Panc1 (cell line): ENCODE results near the gene RPL7A. TPM values are rescaled to one million over a fixed set of nuclear protein-coding genes. Genes with fewer than 3 reads are reported as not detected.

Experiments used
- ATAC-seq: fragments of 200-7000 bp; cut with Tn5 transposase; 2 replicates; pipeline ENCODE4 v1.9.1; 2020; ENCODE audit warnings: mild to moderate bottlenecking, moderate library complexity
- BruUV-seq: library from RNA; stranded (reverse); fragments of 400-500 nt; replicated peaks from 2 replicates; lab custom pipeline; 2021; lab: Mats Ljungman, UMichigan
- CTCF ChIA-PET: fragments of 300-600 bp; sonication (Branson Sonifier 250); formaldehyde crosslinking; loops from one replicate; lab custom pipeline; 2022; ENCODE audit warnings: antibody characterized with exemption; lab: Charles Lee
- POLR2A ChIA-PET: fragments of 300-600 bp; sonication (Branson Sonifier 250); formaldehyde crosslinking; loops from one replicate; lab custom pipeline; 2022; ENCODE audit warnings: antibody characterized with exemption; lab: Charles Lee
- DNase-seq: peaks from one replicate; pipeline ENCODE4 v3.0.0-alpha.2; 2010; ENCODE audit warnings: low read depth, low spot score
- H3K27ac ChIP-seq: 2 replicates; pipeline ENCODE4 v1.5.1; 2011; ENCODE audit warnings: mild to moderate bottlenecking, low read length, inconsistent platforms
- H3K27me3 ChIP-seq: fragments of 200-500 bp; sonication (Bioruptor generic); 2 replicates; pipeline ENCODE4 v1.6.0; 2014; ENCODE audit warnings: low read length, inconsistent platforms; ENCODE audit not compliant: control insufficient read depth, insufficient read depth
- H3K36me3 ChIP-seq: fragments of 200-500 bp; sonication (Bioruptor generic); 2 replicates; pipeline ENCODE4 v1.5.1; 2014; ENCODE audit warnings: inconsistent platforms, mild to moderate bottlenecking, low read length, moderate library complexity; ENCODE audit not compliant: control insufficient read depth, insufficient read depth
- H3K4me1 ChIP-seq: 2 replicates; pipeline ENCODE4 v1.5.1; 2011; ENCODE audit warnings: inconsistent platforms, mild to moderate bottlenecking, low read length, moderate library complexity; ENCODE audit not compliant: control insufficient read depth, insufficient read depth
- H3K4me3 ChIP-seq, 2 experiments: 2 replicates each; pipeline ENCODE4 v1.5.1; 2011 to 2012; ENCODE audit warnings: low read depth in 2 of 2, low read length in 2 of 2, mild to moderate bottlenecking in 2 of 2, inconsistent platforms in 1 of 2, moderate library complexity in 1 of 2
- H3K9me3 ChIP-seq: fragments of 200-500 bp; sonication (Bioruptor generic); 2 replicates; pipeline ENCODE4 v1.5.1; 2014; ENCODE audit warnings: low read depth, mild to moderate bottlenecking, inconsistent platforms, low read length, moderate library complexity; ENCODE audit not compliant: control insufficient read depth, insufficient read depth
- POLR2AphosphoS5 ChIP-seq: IDR thresholded peaks from 2 replicates; pipeline ENCODE4 v1.6.1; 2012; ENCODE audit warnings: mild to moderate bottlenecking, low read depth, low read length, moderate library complexity
- SIN3A ChIP-seq: IDR thresholded peaks from 2 replicates; pipeline ENCODE4 v1.6.1; 2012; ENCODE audit warnings: low read depth, mild to moderate bottlenecking, low read length, moderate library complexity, borderline replicate concordance; ENCODE audit not compliant: insufficient read depth
- TCF7L2 ChIP-seq: IDR thresholded peaks from 2 replicates; pipeline ENCODE4 v1.6.1; 2011; ENCODE audit warnings: mild to moderate bottlenecking, low read depth, low read length, inconsistent platforms
- in situ Hi-C: cut with HindIII; loops from 2 replicates; pipeline ENCODE4 v1.10.0; 2016; ENCODE audit warnings: low sequenced_read_pairs, low pct_unique_long_range_greater_than_20kb
- intact Hi-C: fragments of 100-400 bp; cut with micrococcal nuclease; formaldehyde crosslinking; loops from one replicate; pipeline ENCODE4 v1.10.0; 2022; ENCODE audit not compliant: unreplicated experiment
- total RNA-seq: library from RNA; stranded (reverse); gene quantifications from one replicate; pipeline ENCODE4 v1.2.1, GENCODE V29; 2021; ENCODE audit not compliant: unreplicated experiment
- TF ChIP-seq, protein P1 (sequence below): fragments of 450-650 bp; IDR thresholded peaks from 2 replicates; pipeline ENCODE4 v1.5.1; 2017; ENCODE audit warnings: mild to moderate bottlenecking
- TF ChIP-seq, protein P2 (sequence below), 2 experiments: IDR thresholded peaks; 2 replicates each; pipeline ENCODE4 v1.6.1; 2011 to 2012; ENCODE audit warnings: low read depth in 2 of 2, control low read depth in 1 of 2, low read length in 1 of 2, mild to moderate bottlenecking in 1 of 2, moderate library complexity in 1 of 2; ENCODE audit not compliant: insufficient read depth in 1 of 2

The RPL7A gene
- total RNA-seq, 1 experiment from 2014 or later = 1,104 TPM

DNA sequence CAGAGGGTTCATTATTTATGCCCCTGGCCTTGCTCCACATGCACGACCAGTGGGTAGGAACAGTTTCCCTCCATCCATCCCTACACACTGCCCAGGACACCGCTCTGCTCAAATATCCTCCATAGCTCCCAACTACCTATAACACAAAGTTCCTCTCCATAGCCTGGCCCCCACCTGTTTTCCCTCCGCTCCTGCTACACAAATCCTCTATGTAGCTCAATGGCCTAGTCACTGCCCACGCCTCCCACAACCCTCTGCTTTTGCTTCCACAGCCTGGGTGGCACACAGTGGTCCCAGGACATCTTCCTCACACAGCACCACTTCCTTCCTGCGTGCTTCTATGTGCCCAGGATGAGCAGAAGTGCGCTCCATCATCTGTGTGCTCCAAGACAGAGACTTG is 49.4 kb downstream of the RPL7A start:
- H3K27me3 ChIP-seq = no peaks in the 10 kb centered on the region
- no peak overlapping the region for H3K27ac ChIP-seq
- H3K4me1 ChIP-seq = no peaks in the 10 kb centered on the region
- intact Hi-C loops (no loop called here), in situ Hi-C loops (no loop called here)
- DNase-seq (no peak), ATAC-seq (0 out of 2 replicates have a peak, but pooled peaks have one; percentile 6)
- TF ChIP-seq TCF7L2 (no peak), SIN3A (no peak), POLR2AphosphoS5 (no peak)
- TF ChIP-seq, protein P1, sequence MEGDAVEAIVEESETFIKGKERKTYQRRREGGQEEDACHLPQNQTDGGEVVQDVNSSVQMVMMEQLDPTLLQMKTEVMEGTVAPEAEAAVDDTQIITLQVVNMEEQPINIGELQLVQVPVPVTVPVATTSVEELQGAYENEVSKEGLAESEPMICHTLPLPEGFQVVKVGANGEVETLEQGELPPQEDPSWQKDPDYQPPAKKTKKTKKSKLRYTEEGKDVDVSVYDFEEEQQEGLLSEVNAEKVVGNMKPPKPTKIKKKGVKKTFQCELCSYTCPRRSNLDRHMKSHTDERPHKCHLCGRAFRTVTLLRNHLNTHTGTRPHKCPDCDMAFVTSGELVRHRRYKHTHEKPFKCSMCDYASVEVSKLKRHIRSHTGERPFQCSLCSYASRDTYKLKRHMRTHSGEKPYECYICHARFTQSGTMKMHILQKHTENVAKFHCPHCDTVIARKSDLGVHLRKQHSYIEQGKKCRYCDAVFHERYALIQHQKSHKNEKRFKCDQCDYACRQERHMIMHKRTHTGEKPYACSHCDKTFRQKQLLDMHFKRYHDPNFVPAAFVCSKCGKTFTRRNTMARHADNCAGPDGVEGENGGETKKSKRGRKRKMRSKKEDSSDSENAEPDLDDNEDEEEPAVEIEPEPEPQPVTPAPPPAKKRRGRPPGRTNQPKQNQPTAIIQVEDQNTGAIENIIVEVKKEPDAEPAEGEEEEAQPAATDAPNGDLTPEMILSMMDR = no peak
- TF ChIP-seq, protein P2, sequence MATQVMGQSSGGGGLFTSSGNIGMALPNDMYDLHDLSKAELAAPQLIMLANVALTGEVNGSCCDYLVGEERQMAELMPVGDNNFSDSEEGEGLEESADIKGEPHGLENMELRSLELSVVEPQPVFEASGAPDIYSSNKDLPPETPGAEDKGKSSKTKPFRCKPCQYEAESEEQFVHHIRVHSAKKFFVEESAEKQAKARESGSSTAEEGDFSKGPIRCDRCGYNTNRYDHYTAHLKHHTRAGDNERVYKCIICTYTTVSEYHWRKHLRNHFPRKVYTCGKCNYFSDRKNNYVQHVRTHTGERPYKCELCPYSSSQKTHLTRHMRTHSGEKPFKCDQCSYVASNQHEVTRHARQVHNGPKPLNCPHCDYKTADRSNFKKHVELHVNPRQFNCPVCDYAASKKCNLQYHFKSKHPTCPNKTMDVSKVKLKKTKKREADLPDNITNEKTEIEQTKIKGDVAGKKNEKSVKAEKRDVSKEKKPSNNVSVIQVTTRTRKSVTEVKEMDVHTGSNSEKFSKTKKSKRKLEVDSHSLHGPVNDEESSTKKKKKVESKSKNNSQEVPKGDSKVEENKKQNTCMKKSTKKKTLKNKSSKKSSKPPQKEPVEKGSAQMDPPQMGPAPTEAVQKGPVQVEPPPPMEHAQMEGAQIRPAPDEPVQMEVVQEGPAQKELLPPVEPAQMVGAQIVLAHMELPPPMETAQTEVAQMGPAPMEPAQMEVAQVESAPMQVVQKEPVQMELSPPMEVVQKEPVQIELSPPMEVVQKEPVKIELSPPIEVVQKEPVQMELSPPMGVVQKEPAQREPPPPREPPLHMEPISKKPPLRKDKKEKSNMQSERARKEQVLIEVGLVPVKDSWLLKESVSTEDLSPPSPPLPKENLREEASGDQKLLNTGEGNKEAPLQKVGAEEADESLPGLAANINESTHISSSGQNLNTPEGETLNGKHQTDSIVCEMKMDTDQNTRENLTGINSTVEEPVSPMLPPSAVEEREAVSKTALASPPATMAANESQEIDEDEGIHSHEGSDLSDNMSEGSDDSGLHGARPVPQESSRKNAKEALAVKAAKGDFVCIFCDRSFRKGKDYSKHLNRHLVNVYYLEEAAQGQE (IDR thresholded peaks at IDR 0.05; ENCODE audit: insufficient read depth in 1 of 2, low read depth in 2 of 2, low read length in 1 of 2) = no peak
- no peak overlapping the region for H3K4me3 ChIP-seq
- no peaks in the 10 kb centered on the region for H3K36me3 ChIP-seq
- POLR2A ChIA-PET = no interaction called here
- no peaks in the 10 kb centered on the region for H3K9me3 ChIP-seq
- BruUV-seq = no TSS peak
- CTCF ChIA-PET = no interaction called here

DNA sequence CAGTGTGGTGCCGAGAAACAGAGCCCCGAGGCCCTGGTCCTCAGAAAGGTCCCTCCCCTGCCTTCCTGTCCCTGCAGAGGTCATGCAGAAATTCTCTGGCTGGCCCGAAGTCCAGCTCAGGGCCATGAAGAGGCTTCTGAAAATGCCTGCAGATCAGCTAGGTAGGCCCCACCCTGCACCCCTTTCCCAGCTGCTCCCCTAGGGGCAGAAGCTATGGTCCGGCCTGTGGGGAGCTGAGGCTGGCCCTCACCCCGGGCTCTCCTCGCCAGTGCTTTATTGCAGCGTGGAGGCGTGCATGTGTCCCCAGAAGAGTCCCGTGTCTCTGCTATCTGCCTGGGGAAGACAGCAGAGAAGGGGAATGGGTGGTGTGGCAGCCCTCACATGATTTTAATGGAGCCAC is 49.9 kb downstream of the RPL7A start:
- H3K27ac ChIP-seq = no peak overlapping the region
- ATAC-seq (no peak), DNase-seq (no peak)
- ChIA-PET CTCF (no interaction called here), POLR2A (no interaction called here)
- H3K9me3 ChIP-seq = no peaks in the 10 kb centered on the region
- no peaks in the 10 kb centered on the region for H3K36me3 ChIP-seq
- H3K4me3 ChIP-seq = no peak overlapping the region
- no peaks in the 10 kb centered on the region for H3K4me1 ChIP-seq
- no TSS peak for BruUV-seq
- H3K27me3 ChIP-seq = no peaks in the 10 kb centered on the region
- in situ Hi-C loops = no loop called here
- intact Hi-C loops = no loop called here
- TF ChIP-seq POLR2AphosphoS5 = no peak
- TF ChIP-seq, protein P1 = no peak
- no peak for TF ChIP-seq TCF7L2
- TF ChIP-seq, protein P2 (IDR thresholded peaks at IDR 0.05; ENCODE audit: insufficient read depth in 1 of 2, low read depth in 2 of 2, low read length in 1 of 2) = no peak
- no peak for TF ChIP-seq SIN3A
